Ovary (tissue), 3 donors: Measurements from ENCODE around the gene DCHS2.

Experiments
- EP300 ChIP-seq: sonication (generic); formaldehyde crosslinking; IDR thresholded peaks from one replicate; pipeline ENCODE4 v1.6.1; 2017; ENCODE audit warnings: antibody characterized with exemption
- POLR2A ChIP-seq: fragments of 450-650 bp; IDR thresholded peaks from one replicate; pipeline ENCODE4 v1.6.1; 2017; ENCODE audit warnings: antibody characterized with exemption, mild to moderate bottlenecking, moderate library complexity
- TF ChIP-seq, protein P1 (sequence below), 3 donors: fragments of 450-650 bp in 2 of 3; fragments of 200-600 bp in 1 of 3; IDR thresholded peaks; one replicate each; pipeline versions ENCODE4 v1.5.1 to v1.8.0; 2016 to 2022; ENCODE audit warnings: antibody characterized with exemption in 3 of 3, mild to moderate bottlenecking in 1 of 3
- donor health status: DM: no; HTN: no; CAD: no.

GRCh38 chr4:154341448-154341847 is 150.2 kb downstream of the DCHS2 start:
- TF ChIP-seq, protein P1, sequence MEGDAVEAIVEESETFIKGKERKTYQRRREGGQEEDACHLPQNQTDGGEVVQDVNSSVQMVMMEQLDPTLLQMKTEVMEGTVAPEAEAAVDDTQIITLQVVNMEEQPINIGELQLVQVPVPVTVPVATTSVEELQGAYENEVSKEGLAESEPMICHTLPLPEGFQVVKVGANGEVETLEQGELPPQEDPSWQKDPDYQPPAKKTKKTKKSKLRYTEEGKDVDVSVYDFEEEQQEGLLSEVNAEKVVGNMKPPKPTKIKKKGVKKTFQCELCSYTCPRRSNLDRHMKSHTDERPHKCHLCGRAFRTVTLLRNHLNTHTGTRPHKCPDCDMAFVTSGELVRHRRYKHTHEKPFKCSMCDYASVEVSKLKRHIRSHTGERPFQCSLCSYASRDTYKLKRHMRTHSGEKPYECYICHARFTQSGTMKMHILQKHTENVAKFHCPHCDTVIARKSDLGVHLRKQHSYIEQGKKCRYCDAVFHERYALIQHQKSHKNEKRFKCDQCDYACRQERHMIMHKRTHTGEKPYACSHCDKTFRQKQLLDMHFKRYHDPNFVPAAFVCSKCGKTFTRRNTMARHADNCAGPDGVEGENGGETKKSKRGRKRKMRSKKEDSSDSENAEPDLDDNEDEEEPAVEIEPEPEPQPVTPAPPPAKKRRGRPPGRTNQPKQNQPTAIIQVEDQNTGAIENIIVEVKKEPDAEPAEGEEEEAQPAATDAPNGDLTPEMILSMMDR (IDR thresholded peaks at IDR 0.05), result no peak
- no peak for TF ChIP-seq EP300
- TF ChIP-seq POLR2A, result no peak
